Fibroblast of lung (primary cell): ENCODE measurements around the gene SFTA2.

Experiments
- EZH2 ChIP-seq: IDR thresholded peaks from 2 replicates; pipeline ENCODE4 v1.5.1; 2012; ENCODE audit warnings: low read length, control low read depth, mild to moderate bottlenecking; ENCODE audit errors: missing control alignments
- TF ChIP-seq, protein P1 (sequence below), 2 donors: IDR thresholded peaks in 1 of 2; conservative IDR thresholded peaks in 1 of 2; 1 replicate in 1 of 2; 2 replicates in 1 of 2; pipeline ENCODE4 v1.5.1; 2011 to 2012; ENCODE audit warnings: low read length in 2 of 2, control low read depth in 1 of 2, inconsistent platforms in 1 of 2, low read depth in 1 of 2, mild to moderate bottlenecking in 1 of 2

DNA sequence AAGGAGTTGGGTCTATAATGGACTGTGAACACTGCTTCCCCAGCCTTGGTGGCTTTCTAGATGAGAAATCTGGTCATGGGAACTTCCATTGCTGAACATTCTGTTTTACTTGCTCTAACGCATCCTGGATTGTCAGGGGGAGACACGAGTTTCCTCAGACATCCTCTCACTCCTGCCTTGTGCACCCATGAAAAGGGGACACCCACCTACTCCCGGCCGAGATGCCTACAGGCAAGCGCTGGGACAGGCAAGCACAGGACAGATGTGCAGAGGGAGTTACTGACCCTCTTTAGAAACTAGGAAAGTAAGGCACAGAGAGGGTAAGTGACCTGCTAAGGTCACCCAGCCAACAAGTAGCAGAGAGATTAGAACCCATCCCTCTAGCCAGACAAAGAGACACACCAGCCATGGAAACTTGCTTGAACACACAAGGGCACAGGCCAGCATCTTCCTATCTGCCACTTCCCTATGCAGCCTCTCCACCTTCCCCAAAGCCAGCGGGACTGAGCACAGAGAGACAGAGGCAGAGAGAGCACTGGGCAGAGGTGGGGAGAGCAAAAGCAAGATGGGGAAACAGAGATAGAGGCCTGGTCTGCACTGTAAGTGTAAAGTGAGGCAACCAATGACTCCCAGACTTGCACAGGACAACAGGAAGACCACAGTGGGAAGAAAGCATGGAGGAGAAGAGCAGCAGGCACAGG, 845 bp upstream of the SFTA2 start:
- TF ChIP-seq, protein P1, sequence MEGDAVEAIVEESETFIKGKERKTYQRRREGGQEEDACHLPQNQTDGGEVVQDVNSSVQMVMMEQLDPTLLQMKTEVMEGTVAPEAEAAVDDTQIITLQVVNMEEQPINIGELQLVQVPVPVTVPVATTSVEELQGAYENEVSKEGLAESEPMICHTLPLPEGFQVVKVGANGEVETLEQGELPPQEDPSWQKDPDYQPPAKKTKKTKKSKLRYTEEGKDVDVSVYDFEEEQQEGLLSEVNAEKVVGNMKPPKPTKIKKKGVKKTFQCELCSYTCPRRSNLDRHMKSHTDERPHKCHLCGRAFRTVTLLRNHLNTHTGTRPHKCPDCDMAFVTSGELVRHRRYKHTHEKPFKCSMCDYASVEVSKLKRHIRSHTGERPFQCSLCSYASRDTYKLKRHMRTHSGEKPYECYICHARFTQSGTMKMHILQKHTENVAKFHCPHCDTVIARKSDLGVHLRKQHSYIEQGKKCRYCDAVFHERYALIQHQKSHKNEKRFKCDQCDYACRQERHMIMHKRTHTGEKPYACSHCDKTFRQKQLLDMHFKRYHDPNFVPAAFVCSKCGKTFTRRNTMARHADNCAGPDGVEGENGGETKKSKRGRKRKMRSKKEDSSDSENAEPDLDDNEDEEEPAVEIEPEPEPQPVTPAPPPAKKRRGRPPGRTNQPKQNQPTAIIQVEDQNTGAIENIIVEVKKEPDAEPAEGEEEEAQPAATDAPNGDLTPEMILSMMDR (conservative IDR thresholded peaks at IDR 0.05 in 1 of 2, IDR thresholded peaks at IDR 0.05 in 1 of 2; ENCODE audit: low read depth in 1 of 2, low read length in 2 of 2) = no peak
- TF ChIP-seq EZH2 = no peak
